Esophagus squamous epithelium (tissue), 5 donors: ENCODE measurements around the gene EHBP1. TPM values are rescaled to one million over a fixed set of nuclear protein-coding genes. Genes with fewer than 3 reads are reported as not detected.

ENCODE experiments used
- DNase-seq: peaks from one replicate; lab custom pipeline; 2025; lab: John Stamatoyannopoulos, UW
- H3K27ac ChIP-seq, 4 donors: fragments of 200-600 bp; sonication (generic); one replicate each; pipeline ENCODE4 v1.5.1; 2016 to 2019; ENCODE audit warnings: mild to moderate bottlenecking in 1 of 4
- H3K27me3 ChIP-seq, 4 donors: fragments of 200-600 bp; sonication (generic); 1 replicate in 3 of 4; 2 replicates in 1 of 4; pipeline versions ENCODE4 v1.5.1 to v1.6.0; 2017 to 2021; ENCODE audit warnings: antibody characterized with exemption in 1 of 4
- H3K36me3 ChIP-seq, 3 donors: fragments of 200-600 bp; sonication (generic); one replicate each; pipeline ENCODE4 v1.5.1; 2016 to 2019
- H3K4me1 ChIP-seq, 3 donors: fragments of 200-600 bp; sonication (generic); one replicate each; pipeline ENCODE4 v1.5.1; 2017 to 2019
- H3K4me3 ChIP-seq, 4 donors: fragments of 200-600 bp; sonication (generic); 1 replicate in 3 of 4; 2 replicates in 1 of 4; pipeline ENCODE4 v1.5.1; 2016 to 2019; ENCODE audit warnings: mild to moderate bottlenecking in 2 of 4, moderate library complexity in 1 of 4
- H3K9me3 ChIP-seq, 3 donors: fragments of 200-600 bp; sonication (generic); one replicate each; pipeline ENCODE4 v1.5.1; 2016 to 2019
- CTCF ChIP-seq, 6 experiments: fragments of 450-650 bp in 4 of 6; fragments of 200-600 bp in 2 of 6; sonication (generic) in 2 of 6; IDR thresholded peaks; one replicate each; pipeline ENCODE4 v1.5.1; 2016 to 2019; ENCODE audit warnings: antibody characterized with exemption in 6 of 6, mild to moderate bottlenecking in 4 of 6, moderate library complexity in 4 of 6
- POLR2A ChIP-seq, 4 donors: fragments of 450-650 bp; IDR thresholded peaks; one replicate each; pipeline ENCODE4 v1.6.1; 2017; ENCODE audit warnings: antibody characterized with exemption in 4 of 4, mild to moderate bottlenecking in 4 of 4, moderate library complexity in 3 of 4
- WGBS, 2 donors: methylation state at CpG; one replicate each; pipeline ENCODE4 v1.1.5; 2018; 5-methylcytosine and 5-hydroxymethylcytosine counted together
- intact Hi-C: fragments of 100-400 bp; cut with DNase I; formaldehyde crosslinking; loops from one replicate; pipeline ENCODE4 v1.15.0; 2022
- total RNA-seq, 4 donors: library from RNA; depleted of rRNA; stranded (reverse); fragments of >200 nt; gene quantifications; one replicate each; pipeline ENCODE4 v1.1.0, GENCODE V29; 2016
- donor health status: DM: yes; HTN: yes; CAD: no.

EHBP1 gene
- total RNA-seq, 4 donors from 2014 or later, result 59.6 to 111 (median 77.9) TPM

- DNase-seq, result no peak
- intact Hi-C loops, result no loop called here
- H3K4me1 ChIP-seq, result no peaks in the 10 kb centered on the region
Observed at GRCh38 chr2:63001576-63001975, 296.1 kb downstream of the EHBP1 start.

GRCh38 chr2:63003351-63003750 lies 297.8 kb downstream of the EHBP1 start:
- H3K4me3 ChIP-seq, result no peak overlapping the region
- DNase-seq, result no peak
- H3K36me3 ChIP-seq, result peaks cover 0 to 78% (median 0%) of the 10 kb centered on the region in 3 donors
- intact Hi-C loops, result no loop called here
- TF ChIP-seq CTCF (IDR thresholded peaks at IDR 0.05) (no peak), POLR2A (IDR thresholded peaks at IDR 0.05) (no peak)
- no peaks in the 10 kb centered on the region for H3K27me3 ChIP-seq
- 89 to 90% methylated on average over 4 of the region's 4 CpGs for WGBS, 2 donors
- no peaks in the 10 kb centered on the region for H3K9me3 ChIP-seq
- H3K4me1 ChIP-seq, result no peaks in the 10 kb centered on the region
- no peak overlapping the region for H3K27ac ChIP-seq

More at GRCh38 chr2:63001576-63001975, 296.1 kb downstream of the EHBP1 start:
- peaks cover 0 to 90% (median 2%) of the 10 kb centered on the region in 3 donors for H3K36me3 ChIP-seq
- no peak overlapping the region for H3K27ac ChIP-seq
- no peak overlapping the region for H3K4me3 ChIP-seq
- H3K9me3 ChIP-seq, result no peaks in the 10 kb centered on the region
- no peaks in the 10 kb centered on the region for H3K27me3 ChIP-seq
- TF ChIP-seq POLR2A (IDR thresholded peaks at IDR 0.05), result no peak
- no peak for TF ChIP-seq CTCF (IDR thresholded peaks at IDR 0.05)

GRCh38 chr2:63007813-63008458 lies 302.4 kb downstream of the EHBP1 start:
- peaks cover 0 to 44% (median 0%) of the 10 kb centered on the region in 3 donors for H3K36me3 ChIP-seq
- no peaks in the 10 kb centered on the region for H3K9me3 ChIP-seq
- H3K4me1 ChIP-seq, result no peaks in the 10 kb centered on the region
- TF ChIP-seq POLR2A (IDR thresholded peaks at IDR 0.05) (no peak), CTCF (IDR thresholded peaks at IDR 0.05) (no peak)
- no peak overlapping the region for H3K4me3 ChIP-seq
- H3K27me3 ChIP-seq, result no peaks in the 10 kb centered on the region
- DNase-seq, result no peak
- no peak overlapping the region for H3K27ac ChIP-seq
- intact Hi-C loops, result no loop called here

GRCh38 chr2:63008838-63009237 lies 303.3 kb downstream of the EHBP1 start:
- Histone ChIP-seq H3K4me3 (no peak overlapping the region), H3K36me3 (peaks cover 0 to 46% (median 0%) of the 10 kb centered on the region in 3 donors), H3K27ac (no peak overlapping the region), H3K4me1 (no peaks in the 10 kb centered on the region), H3K27me3 (no peaks in the 10 kb centered on the region), H3K9me3 (no peaks in the 10 kb centered on the region)
- no peak for TF ChIP-seq CTCF (IDR thresholded peaks at IDR 0.05)
- TF ChIP-seq POLR2A (IDR thresholded peaks at IDR 0.05), result no peak
- WGBS, 2 donors, result 89 to 97% methylated on average over 1 of the region's 1 CpG
- intact Hi-C loops, result no loop called here
- no peak for DNase-seq

GRCh38 chr2:63009490-63009889 lies 304.0 kb downstream of the EHBP1 start:
- peaks cover 0 to 46% (median 0%) of the 10 kb centered on the region in 3 donors for H3K36me3 ChIP-seq
- no peaks in the 10 kb centered on the region for H3K9me3 ChIP-seq
- no peaks in the 10 kb centered on the region for H3K27me3 ChIP-seq
- intact Hi-C loops, result no loop called here
- no peak overlapping the region for H3K4me3 ChIP-seq
- no peak for TF ChIP-seq CTCF (IDR thresholded peaks at IDR 0.05)
- TF ChIP-seq POLR2A (IDR thresholded peaks at IDR 0.05), result no peak
- no peaks in the 10 kb centered on the region for H3K4me1 ChIP-seq
- H3K27ac ChIP-seq, result no peak overlapping the region
- DNase-seq, result no peak
